Measurements from ENCODE around the gene EML1.

DNA sequence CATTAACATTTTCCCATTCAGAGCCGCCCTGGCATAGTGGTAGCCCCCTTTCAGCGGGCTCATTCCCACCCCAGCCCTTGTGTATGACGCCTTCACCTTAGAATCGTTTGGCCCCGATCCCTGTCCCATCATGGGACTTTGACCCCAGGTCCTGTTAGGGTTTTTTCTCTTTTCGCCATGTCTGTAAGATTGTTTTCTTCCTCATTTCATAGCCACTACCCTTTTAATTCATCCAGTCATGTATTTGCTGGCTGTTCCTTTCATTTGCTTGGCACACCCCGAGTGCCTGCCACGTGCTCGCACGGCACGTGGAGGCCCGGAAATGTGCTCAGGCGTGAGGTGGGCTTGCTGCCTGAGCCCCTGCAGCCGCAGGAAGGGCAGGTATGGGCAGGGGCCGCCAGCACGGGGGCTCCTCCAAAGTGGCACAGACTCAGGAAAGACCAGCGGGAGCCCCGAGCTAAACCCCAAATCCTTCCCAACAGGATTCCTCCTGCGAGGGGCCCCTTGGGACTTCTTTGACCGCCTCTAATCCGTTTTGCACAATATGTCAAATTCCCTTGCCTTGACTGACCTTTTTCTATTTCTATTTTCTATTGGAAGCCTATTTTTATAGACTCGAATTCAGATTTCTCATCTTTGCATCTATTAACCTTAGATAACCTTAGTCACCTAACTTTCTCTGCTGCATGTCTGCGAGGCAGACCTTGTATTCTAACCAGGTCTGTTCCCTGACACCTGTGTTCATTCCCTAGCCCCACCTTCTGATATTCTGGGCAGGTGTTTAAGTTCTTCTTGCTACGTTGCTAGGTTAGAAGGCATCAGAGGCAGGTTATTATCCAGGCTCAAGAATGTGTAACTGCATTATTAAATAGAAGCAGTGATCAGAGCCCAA is 114.8 kb downstream of the EML1 start:
- TF ChIP-seq CTCF (IDR thresholded peaks at IDR 0.05), result no peak
- TF ChIP-seq ZFX (IDR thresholded peaks at IDR 0.05; ENCODE audit: borderline replicate concordance), result no peak

All from 22Rv1 (cell line).